ENCODE results near the gene LRP8.

DNA sequence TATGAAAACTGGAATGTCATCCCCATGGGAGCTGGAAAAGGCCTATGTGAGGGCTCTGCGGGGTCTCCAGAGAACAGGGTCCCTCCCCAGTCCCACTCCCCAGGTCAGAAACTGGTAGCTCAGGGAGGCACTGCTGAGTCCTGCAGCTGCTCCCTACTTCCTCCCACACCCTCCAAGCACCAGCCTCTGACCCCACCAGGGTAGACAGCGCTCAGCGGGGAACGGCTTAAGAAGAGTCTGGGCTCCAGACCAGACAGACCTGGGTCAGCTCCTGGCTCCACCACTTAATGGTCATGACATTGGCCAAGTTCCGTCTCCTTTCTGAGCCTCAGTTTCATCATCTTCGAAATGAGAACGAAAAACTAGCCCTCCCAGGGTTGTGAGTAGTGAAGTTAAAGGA, 7.2 kb downstream of the LRP8 start:
- TF ChIP-seq, protein P1, sequence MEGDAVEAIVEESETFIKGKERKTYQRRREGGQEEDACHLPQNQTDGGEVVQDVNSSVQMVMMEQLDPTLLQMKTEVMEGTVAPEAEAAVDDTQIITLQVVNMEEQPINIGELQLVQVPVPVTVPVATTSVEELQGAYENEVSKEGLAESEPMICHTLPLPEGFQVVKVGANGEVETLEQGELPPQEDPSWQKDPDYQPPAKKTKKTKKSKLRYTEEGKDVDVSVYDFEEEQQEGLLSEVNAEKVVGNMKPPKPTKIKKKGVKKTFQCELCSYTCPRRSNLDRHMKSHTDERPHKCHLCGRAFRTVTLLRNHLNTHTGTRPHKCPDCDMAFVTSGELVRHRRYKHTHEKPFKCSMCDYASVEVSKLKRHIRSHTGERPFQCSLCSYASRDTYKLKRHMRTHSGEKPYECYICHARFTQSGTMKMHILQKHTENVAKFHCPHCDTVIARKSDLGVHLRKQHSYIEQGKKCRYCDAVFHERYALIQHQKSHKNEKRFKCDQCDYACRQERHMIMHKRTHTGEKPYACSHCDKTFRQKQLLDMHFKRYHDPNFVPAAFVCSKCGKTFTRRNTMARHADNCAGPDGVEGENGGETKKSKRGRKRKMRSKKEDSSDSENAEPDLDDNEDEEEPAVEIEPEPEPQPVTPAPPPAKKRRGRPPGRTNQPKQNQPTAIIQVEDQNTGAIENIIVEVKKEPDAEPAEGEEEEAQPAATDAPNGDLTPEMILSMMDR (IDR thresholded peaks at IDR 0.05 in 2 of 3, conservative IDR thresholded peaks at IDR 0.05 in 1 of 3; ENCODE audit: insufficient read depth in 2 of 3, low read depth in 1 of 3, low read length in 3 of 3): no peak
- TF ChIP-seq TCF7L2 (IDR thresholded peaks at IDR 0.05; ENCODE audit: low read depth, low read length): no peak
- TF ChIP-seq MYC (IDR thresholded peaks at IDR 0.05; ENCODE audit: low read depth, low read length): no peak
- no peak for TF ChIP-seq MYC (CRISPR knock-in tag; IDR thresholded peaks at IDR 0.05; ENCODE audit: borderline replicate concordance, low read depth)
- TF ChIP-seq ZFP36 (IDR thresholded peaks at IDR 0.05; ENCODE audit: low read depth, low read length, partially characterized antibody): no peak

Measured in K562 (cell line).